B cell (primary cell): ENCODE data around the gene MAGEA2B. TPM values are rescaled to one million over a fixed set of nuclear protein-coding genes. Genes with fewer than 3 reads are reported as not detected.
"Not testable (repeated sequence)": the region's sequence is repeated elsewhere in the genome, so short reads cannot be mapped to it uniquely, and the experiment has no call there.

Experiments used
- ATAC-seq: fragments of 200-7000 bp; cut with Tn5 transposase; one replicate; pipeline ENCODE4 v1.10.0; 2021; ENCODE audit warnings: low read depth, mild to moderate bottlenecking, moderate number of reproducible peaks, moderate library complexity
- CTCF ChIA-PET: fragments of 350-600 bp; sonication (Branson Sonifier 250); formaldehyde crosslinking; loops from one replicate; lab custom pipeline; 2021; ENCODE audit warnings: antibody characterized with exemption, inconsistent platforms; lab: Charles Lee
- POLR2A ChIA-PET: fragments of 350-600 bp; sonication (Branson Sonifier 250); formaldehyde crosslinking; loops from one replicate; lab custom pipeline; 2021; ENCODE audit warnings: antibody characterized with exemption; lab: Charles Lee
- DNase-seq: peaks from one replicate; pipeline ENCODE4 v3.0.0; 2013
- H2AFZ ChIP-seq: 2 replicates; pipeline ENCODE4 v1.6.1; 2012; ENCODE audit warnings: mild to moderate bottlenecking, low read depth, low read length; ENCODE audit not compliant: insufficient read depth, poor library complexity, severe bottlenecking
- H3K27ac ChIP-seq, 2 donors: 1 replicate in 1 of 2; 2 replicates in 1 of 2; pipeline ENCODE4 v1.5.1; 2012 to 2013; ENCODE audit warnings: low read length in 2 of 2, mild to moderate bottlenecking in 2 of 2, moderate library complexity in 1 of 2
- H3K27me3 ChIP-seq, 4 experiments: fragments of 200-600 bp in 1 of 4; sonication (generic) in 1 of 4; replicated peaks in 1 of 4; 1 replicate in 2 of 4; 2 replicates in 2 of 4; pipeline versions ENCODE4 v1.6.1 to v1.7.0; 2013 to 2016; ENCODE audit warnings: low read length in 3 of 4, mild to moderate bottlenecking in 2 of 4, mixed read lengths in 1 of 4, moderate library complexity in 1 of 4; ENCODE audit not compliant: insufficient read depth in 4 of 4, control insufficient read depth in 3 of 4; ENCODE audit errors: control extremely low read depth in 1 of 4
- H3K36me3 ChIP-seq, 2 experiments: replicated peaks in 1 of 2; 1 replicate in 1 of 2; 2 replicates in 1 of 2; pipeline versions ENCODE4 v1.6.1 to v1.7.1; 2013; ENCODE audit warnings: low read length in 1 of 2; ENCODE audit not compliant: insufficient read depth in 2 of 2, control insufficient read depth in 1 of 2; ENCODE audit errors: control extremely low read depth in 1 of 2, extremely low read depth in 1 of 2
- H3K4me1 ChIP-seq, 2 donors: fragments of 200-600 bp in 1 of 2; sonication (generic) in 1 of 2; 1 replicate in 1 of 2; 2 replicates in 1 of 2; pipeline versions ENCODE4 v1.5.1 to v1.6.1; 2013 to 2017; ENCODE audit warnings: low read length in 2 of 2; ENCODE audit not compliant: control insufficient read depth in 2 of 2, insufficient read depth in 2 of 2
- H3K4me2 ChIP-seq: replicated peaks from 2 replicates; pipeline ENCODE3; 2012; ENCODE audit warnings: mild to moderate bottlenecking, low read depth, low read length; ENCODE audit not compliant: poor library complexity, severe bottlenecking
- H3K4me3 ChIP-seq, 5 experiments: fragments of 200-600 bp in 1 of 5; sonication (generic) in 1 of 5; 1 replicate in 3 of 5; 2 replicates in 2 of 5; pipeline versions ENCODE4 v1.5.1 to v1.7.0; 2011 to 2016; ENCODE audit warnings: low read length in 4 of 5, mild to moderate bottlenecking in 4 of 5, low read depth in 2 of 5, control low read depth in 1 of 5, moderate library complexity in 1 of 5; ENCODE audit not compliant: insufficient read depth in 1 of 5; ENCODE audit errors: control extremely low read depth in 1 of 5, extremely low read depth in 1 of 5
- H3K79me2 ChIP-seq: fragments of 200-600 bp; sonication (generic); one replicate; pipeline ENCODE4 v1.6.0; 2016; ENCODE audit warnings: low read length; ENCODE audit not compliant: control insufficient read depth, insufficient read depth
- H3K9ac ChIP-seq: fragments of 200-600 bp; sonication (generic); 2 replicates; pipeline ENCODE4 v1.6.1; 2017; ENCODE audit warnings: mild to moderate bottlenecking, low read length, moderate library complexity
- H3K9me3 ChIP-seq, 3 donors: one replicate each; pipeline versions ENCODE4 v1.6.1 to v1.7.1; 2013; ENCODE audit warnings: low read length in 2 of 3; ENCODE audit not compliant: control insufficient read depth in 2 of 3, insufficient read depth in 1 of 3; ENCODE audit errors: control extremely low read depth in 1 of 3
- H4K20me1 ChIP-seq: 2 replicates; pipeline ENCODE4 v1.6.0; 2012; ENCODE audit warnings: mild to moderate bottlenecking, low read length; ENCODE audit not compliant: insufficient read depth, control insufficient read depth, poor library complexity, severe bottlenecking
- H3K27ac Mint-ChIP-seq: one replicate; pipeline ENCODE4 v1.8.0; 2021; ENCODE audit warnings: mixed read lengths
- H3K27me3 Mint-ChIP-seq: one replicate; pipeline ENCODE4 v1.8.0; 2021; ENCODE audit warnings: mixed read lengths
- H3K4me1 Mint-ChIP-seq: one replicate; pipeline ENCODE4 v1.8.0; 2021; ENCODE audit warnings: mixed read lengths
- H3K4me3 Mint-ChIP-seq: one replicate; pipeline ENCODE4 v1.8.0; 2021; ENCODE audit warnings: mixed read lengths
- H3K9me3 Mint-ChIP-seq: one replicate; pipeline ENCODE4 v1.8.0; 2022; ENCODE audit warnings: mixed read lengths; ENCODE audit not compliant: insufficient read depth
- WGBS: methylation state at CpG from one replicate; pipeline ENCODE4 v1.1.5; 2013; ENCODE audit warnings: missing lambda C conversion rate; ENCODE audit not compliant: insufficient coverage; 5-methylcytosine and 5-hydroxymethylcytosine counted together
- intact Hi-C: fragments of 100-400 bp; cut with micrococcal nuclease; formaldehyde crosslinking; loops from one replicate; pipeline ENCODE4 v1.10.0; 2022
- polyA plus RNA-seq: library from polyadenylated mRNA; depleted of rRNA; stranded (reverse); fragments of >200 nt; gene quantifications from 2 replicates; pipeline ENCODE4 v1.2.3, GENCODE V29; 2012
- total RNA-seq, 2 donors: library from RNA; stranded (reverse); fragments of 120-200 nt in 1 of 2; gene quantifications; 1 replicate in 1 of 2; 2 replicates in 1 of 2; pipeline versions ENCODE4 v1.2.3 to v1.2.4, GENCODE V29; 2013 to 2022

The MAGEA2B gene
- total and polyA plus RNA-seq, 2 donors (not counting 1 experiment from before 2014, with no cell fraction given): not detected

GRCh38 chrX:152681012-152681411, 33.4 kb upstream of the MAGEA2B start:
- H3K4me1 Mint-ChIP-seq, intact Hi-C loops, CTCF ChIA-PET, H3K4me1 ChIP-seq, DNase-seq, H3K27me3 ChIP-seq, H4K20me1 ChIP-seq, H3K9me3 ChIP-seq, H3K27ac ChIP-seq, POLR2A ChIA-PET, H3K27me3 Mint-ChIP-seq, H3K4me2 ChIP-seq, H3K9me3 Mint-ChIP-seq, H3K27ac Mint-ChIP-seq, H3K4me3 Mint-ChIP-seq, H2AFZ ChIP-seq, H3K36me3 ChIP-seq, H3K9ac ChIP-seq, H3K4me3 ChIP-seq, H3K79me2 ChIP-seq, ATAC-seq: not testable (repeated sequence)
- no CpG with 5 or more reads among the region's 3 CpGs for WGBS

- H3K27ac Mint-ChIP-seq, H3K4me2 ChIP-seq, H3K4me3 ChIP-seq, H3K27me3 Mint-ChIP-seq, H3K79me2 ChIP-seq, H4K20me1 ChIP-seq, H2AFZ ChIP-seq, POLR2A ChIA-PET, DNase-seq, H3K36me3 ChIP-seq, H3K4me3 Mint-ChIP-seq, intact Hi-C loops, H3K27ac ChIP-seq, H3K9me3 Mint-ChIP-seq, H3K4me1 ChIP-seq, H3K4me1 Mint-ChIP-seq, H3K9me3 ChIP-seq, H3K27me3 ChIP-seq, CTCF ChIA-PET, H3K9ac ChIP-seq, ATAC-seq: not testable (repeated sequence)
- no CpG with 5 or more reads among the region's 34 CpGs for WGBS
Observed at GRCh38 chrX:152697952-152698931, 16.2 kb upstream of the MAGEA2B start, which contains the start of gene MAGEA3. Gene MAGEA3 (plus strand): TSS chrX:152698794. CDS start chrX:152700833, 2,039 bp downstream.

GRCh38 chrX:152700390-152700789, 14.0 kb upstream of the MAGEA2B start:
- H4K20me1 ChIP-seq, ATAC-seq, H3K27ac Mint-ChIP-seq, DNase-seq, H3K79me2 ChIP-seq, H3K27me3 Mint-ChIP-seq, H3K4me1 Mint-ChIP-seq, H3K27me3 ChIP-seq, H3K27ac ChIP-seq, CTCF ChIA-PET, H2AFZ ChIP-seq, POLR2A ChIA-PET, H3K36me3 ChIP-seq, H3K4me3 Mint-ChIP-seq, H3K9me3 Mint-ChIP-seq, H3K4me2 ChIP-seq, intact Hi-C loops, H3K9me3 ChIP-seq, H3K4me1 ChIP-seq, H3K9ac ChIP-seq, H3K4me3 ChIP-seq: not testable (repeated sequence)
- WGBS: no CpG with 5 or more reads among the region's 5 CpGs

- H3K79me2 ChIP-seq, H3K27me3 Mint-ChIP-seq, intact Hi-C loops, H3K4me3 Mint-ChIP-seq, H2AFZ ChIP-seq, H3K27ac Mint-ChIP-seq, H3K4me1 Mint-ChIP-seq, H3K9ac ChIP-seq, H3K27ac ChIP-seq, H3K9me3 Mint-ChIP-seq, H3K27me3 ChIP-seq, H3K4me3 ChIP-seq, POLR2A ChIA-PET, H3K9me3 ChIP-seq, H3K4me1 ChIP-seq, H3K4me2 ChIP-seq, H3K36me3 ChIP-seq, DNase-seq, H4K20me1 ChIP-seq, CTCF ChIA-PET, ATAC-seq: not testable (repeated sequence)
- 86% methylated on average over 1 of the region's 7 CpGs for WGBS
Observed at GRCh38 chrX:152706500-152706899, 7.9 kb upstream of the MAGEA2B start.
